ENCODE measurements around the gene VWA8. TPM values are rescaled to one million over a fixed set of nuclear protein-coding genes. Genes with fewer than 3 reads are reported as not detected.
"Not testable (repeated sequence)": the region's sequence is repeated elsewhere in the genome, so short reads cannot be mapped to it uniquely, and the experiment has no call there.

The VWA8 gene
- total RNA-seq, 1 experiment from 2014 or later = 7.3 TPM

DNA sequence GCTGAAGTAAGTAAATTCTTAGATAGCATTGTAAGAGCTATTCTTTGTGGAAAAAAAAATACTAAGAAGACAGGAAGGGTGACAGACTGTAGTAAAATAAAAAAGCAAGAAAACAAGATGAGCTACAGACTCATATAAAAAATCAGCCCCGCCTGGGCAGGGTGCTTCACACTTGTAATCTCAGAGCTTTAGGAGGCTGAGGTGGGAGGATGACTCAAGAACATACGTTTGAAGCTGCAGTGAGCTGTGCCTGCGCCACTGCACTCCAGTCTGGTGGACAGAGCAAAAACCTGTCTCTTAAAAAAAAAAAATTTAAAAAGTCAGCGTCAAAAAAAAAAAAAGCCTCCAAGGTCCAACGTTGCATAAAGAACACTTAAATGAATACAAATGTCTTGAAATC lies 102.1 kb downstream of the VWA8 start:
- DNase-seq (ENCODE audit: low read depth) = no peak

- peak; percentile 14 for DNase-seq (ENCODE audit: low read depth)
Observed at GRCh38 chr13:41854758-41855157, 106.2 kb downstream of the VWA8 start.

- DNase-seq (ENCODE audit: low read depth) = no peak
Observed at GRCh38 chr13:41851351-41851750, 109.6 kb downstream of the VWA8 start.

DNA sequence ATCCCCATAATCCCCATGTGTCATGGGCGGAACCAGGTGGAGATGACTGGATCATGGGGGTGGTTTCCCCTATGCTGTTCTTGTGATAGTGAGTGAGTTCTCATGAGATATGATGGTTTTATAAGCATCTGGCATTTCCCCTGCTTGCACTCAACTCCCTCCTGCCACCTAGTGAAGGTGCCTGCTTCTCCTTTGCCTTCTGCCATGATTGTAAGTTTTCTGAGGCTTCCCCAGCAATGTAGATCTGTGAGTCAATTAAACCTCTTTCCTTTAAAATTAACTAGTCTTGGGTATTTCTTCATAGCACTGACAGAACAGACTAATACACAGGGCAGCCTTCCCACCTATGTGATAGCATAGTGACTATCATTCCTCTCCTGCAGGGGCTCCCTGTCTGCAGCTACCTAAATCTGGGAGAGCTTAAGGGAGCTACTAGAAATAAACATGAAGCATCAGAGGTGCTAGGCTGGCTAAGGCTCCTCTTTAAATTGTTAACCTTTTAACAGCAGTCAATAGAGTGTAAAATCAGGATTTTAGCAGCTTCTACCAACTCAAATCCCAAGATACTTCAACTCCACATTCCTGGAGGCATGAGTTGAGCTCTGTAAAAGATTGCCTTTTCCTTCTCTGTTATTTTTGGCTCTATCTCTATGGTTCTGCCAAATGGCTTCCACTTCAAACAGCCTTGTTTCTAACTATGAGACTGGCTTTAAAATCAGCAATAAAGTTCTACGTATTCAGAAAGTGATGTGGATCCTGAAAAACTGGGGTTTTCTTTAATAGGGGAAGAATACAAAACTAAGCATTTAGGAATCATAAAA lies 112.3 kb downstream of the VWA8 start:
- no peak for DNase-seq (ENCODE audit: low read depth)

GRCh38 chr13:41847216-41847615 lies 113.7 kb downstream of the VWA8 start:
- DNase-seq (ENCODE audit: low read depth) = no peak

DNA sequence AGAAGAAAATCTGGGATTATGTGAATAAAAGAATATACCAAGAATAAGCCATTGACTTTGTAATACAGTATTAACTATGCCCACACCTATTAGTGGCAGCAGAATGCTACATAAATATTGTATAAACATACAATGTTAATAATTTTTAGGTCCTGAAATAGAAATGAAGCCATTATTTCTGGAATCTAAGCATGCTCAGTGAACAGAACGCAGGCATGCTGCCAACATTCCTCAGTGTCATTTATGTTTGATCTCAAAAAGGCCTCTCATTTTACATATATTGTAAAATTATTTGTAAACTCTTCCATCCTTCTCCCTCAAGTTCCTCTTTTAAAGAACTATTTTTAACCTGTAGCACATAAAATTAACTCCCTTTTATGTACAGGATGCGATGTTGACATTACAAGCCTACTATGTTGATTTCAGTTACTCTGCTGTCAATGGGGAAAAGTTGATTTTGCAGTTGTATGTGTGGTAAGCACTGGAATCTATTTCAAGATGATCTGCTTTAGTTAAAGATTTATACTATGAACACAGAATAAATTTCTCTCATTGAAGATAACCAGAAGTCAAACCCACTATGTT lies 118.8 kb downstream of the VWA8 start:
- no peak for DNase-seq (ENCODE audit: low read depth)

DNA sequence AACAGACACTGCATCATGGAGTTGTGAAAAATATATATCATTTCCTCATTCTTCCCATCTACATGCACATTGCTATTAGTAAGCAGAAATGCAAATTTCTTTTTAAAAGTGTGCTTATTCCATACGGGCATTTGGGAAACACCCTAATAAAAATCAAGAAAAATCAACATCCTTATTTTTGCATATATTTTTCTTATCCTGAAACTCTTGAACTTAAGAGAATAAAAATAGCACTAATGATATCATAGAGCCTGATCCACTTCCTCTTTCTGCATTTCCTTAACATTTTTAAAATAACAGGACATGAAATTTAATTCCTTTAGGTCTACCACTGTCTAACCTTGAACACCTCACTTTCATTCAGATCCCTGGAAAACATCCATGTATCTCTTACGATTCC lies 123.3 kb downstream of the VWA8 start:
- no peak for DNase-seq (ENCODE audit: low read depth)

DNA sequence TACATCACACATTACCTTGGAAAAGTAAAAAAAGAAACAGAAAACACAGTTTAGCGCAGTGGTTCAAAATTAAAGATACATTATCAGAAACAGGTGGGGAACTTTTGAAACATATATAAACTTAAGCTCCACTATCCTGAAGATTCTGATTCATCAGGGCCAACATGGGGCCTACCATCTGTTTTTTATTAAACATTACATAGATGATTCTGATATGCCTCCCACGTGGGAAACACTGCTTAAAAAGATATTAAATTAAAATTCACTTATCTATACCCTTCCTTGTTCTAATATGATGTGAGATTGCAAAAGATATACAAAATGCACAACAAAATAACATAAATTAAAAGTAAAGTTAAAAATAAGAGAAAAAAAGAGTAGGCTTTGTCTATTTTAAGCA lies 125.0 kb downstream of the VWA8 start:
- no peak for DNase-seq (ENCODE audit: low read depth)

- DNase-seq (ENCODE audit: low read depth) = not testable (repeated sequence)
Observed at GRCh38 chr13:41834697-41835096, 126.2 kb downstream of the VWA8 start.

DNA sequence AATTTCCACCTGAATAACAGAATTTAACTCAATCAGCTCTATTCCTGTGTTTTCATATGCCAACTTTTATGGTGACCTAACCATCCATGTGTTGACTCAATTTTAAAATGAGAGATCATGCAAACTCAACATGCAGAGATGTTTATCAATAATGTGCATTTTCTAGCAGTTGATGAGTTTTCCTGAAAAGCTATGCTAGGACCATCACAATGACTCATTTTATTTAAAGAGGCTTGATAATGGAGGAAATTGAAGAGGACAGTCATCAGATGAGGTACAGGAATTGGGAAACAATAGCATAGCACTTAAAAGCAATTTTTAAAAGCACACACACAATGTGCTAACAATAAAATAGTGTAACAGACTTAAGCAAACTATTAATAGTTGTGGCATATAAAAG lies 127.1 kb downstream of the VWA8 start:
- no peak for DNase-seq (ENCODE audit: low read depth)

GRCh38 chr13:41833201-41833600 lies 127.7 kb downstream of the VWA8 start:
- no peak for DNase-seq (ENCODE audit: low read depth)

- DNase-seq (ENCODE audit: low read depth) = peak; percentile 89
Observed at GRCh38 chr13:41827507-41828213, 133.2 kb downstream of the VWA8 start.

DNA sequence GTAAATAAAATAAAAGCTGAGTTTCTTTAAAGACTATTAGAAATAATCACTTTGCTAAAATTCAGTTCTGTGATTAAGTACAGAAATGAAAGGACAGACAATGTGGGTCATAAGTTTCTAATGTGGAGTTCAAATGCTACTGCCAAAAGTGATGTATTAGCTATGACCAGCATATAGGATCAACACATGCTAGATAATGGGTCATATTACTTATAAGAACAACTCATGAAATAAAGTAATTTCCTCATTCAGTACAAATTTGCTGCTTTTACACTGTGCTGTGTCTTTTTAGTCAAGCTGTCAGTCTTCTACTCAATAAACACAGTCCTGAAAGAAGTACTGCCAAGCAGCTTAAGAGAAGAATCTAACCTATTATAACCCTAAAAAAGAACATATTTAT lies 135.2 kb downstream of the VWA8 start:
- no peak for DNase-seq (ENCODE audit: low read depth)

GRCh38 chr13:41823476-41823875 lies 137.4 kb downstream of the VWA8 start:
- DNase-seq (ENCODE audit: low read depth) = no peak

DNA sequence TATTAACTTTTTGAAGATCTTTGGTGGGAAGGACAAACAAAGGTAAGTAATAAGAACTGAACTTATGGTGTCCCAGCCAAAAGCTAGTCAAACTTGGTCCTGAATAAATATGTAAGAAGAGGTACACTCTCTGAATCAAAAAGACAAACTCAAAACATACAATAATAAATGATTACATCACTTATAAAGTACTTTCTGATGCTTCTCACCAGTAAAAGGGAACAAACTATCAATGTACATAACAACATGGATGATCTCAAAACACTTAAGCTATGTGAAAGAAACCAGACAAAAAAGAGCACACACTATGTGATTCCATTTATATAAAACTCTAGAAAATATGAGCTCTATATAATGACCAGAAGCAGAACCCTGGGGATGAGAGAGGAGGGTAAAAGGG lies 138.3 kb downstream of the VWA8 start:
- no peak for DNase-seq (ENCODE audit: low read depth)

DNA sequence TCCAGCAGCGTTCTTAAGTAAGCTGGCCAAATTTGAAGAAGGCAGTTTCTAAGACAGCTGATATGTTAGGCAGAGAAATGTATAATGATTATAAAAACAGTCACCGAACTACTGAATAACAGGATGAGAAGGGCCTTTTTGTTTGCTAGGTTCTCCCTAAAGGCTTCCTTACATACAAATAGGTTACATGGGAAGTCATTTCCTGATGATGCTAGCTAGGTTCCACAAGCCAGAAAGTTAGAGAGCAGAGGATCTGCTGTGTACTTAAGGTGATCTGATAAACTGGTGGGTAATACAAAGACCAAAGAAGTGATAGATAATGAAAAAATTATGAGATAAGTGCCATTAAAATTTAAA lies 139.7 kb downstream of the VWA8 start:
- no peak for DNase-seq (ENCODE audit: low read depth)

- no peak for DNase-seq (ENCODE audit: low read depth)
Observed at GRCh38 chr13:41820581-41821237, 140.2 kb downstream of the VWA8 start.

DNA sequence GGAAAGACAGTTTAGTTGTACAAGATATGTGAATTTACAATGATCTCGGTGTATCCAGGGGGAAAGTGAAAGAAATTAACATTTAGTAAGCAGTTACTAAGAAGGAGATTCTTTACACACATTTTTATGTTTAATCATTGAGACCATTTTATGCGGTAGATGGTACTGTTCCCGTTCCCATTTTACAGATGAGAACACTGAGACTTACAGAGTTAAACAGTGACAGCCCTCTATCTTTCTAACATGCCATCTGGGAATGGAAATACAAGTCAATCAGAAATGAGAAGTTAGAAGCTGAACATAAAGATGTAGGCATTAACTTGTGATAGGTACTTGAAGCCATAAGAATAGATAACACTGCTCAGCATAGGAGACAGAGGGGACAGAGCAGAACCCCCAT lies 144.9 kb downstream of the VWA8 start:
- no peak for DNase-seq (ENCODE audit: low read depth)

DNA sequence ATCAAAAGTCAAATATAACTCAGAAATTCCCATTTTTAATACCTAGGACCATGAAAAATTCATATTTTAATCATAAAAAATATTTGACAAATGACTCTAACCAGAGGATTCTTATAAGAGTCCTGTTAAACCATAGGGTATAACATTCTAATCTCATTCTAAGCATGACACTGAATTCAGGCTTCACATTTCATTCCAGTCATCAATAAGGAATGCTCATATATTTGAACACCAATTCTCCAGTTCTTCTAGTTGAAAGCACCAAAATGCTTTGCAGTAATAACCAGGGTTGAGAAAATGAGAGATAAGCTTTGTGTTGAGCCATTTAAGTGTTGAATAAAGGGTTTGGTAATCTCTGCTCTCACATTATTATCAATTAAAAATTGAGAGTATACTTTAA lies 147.5 kb downstream of the VWA8 start:
- peak; percentile 8 for DNase-seq (ENCODE audit: low read depth)

DNA sequence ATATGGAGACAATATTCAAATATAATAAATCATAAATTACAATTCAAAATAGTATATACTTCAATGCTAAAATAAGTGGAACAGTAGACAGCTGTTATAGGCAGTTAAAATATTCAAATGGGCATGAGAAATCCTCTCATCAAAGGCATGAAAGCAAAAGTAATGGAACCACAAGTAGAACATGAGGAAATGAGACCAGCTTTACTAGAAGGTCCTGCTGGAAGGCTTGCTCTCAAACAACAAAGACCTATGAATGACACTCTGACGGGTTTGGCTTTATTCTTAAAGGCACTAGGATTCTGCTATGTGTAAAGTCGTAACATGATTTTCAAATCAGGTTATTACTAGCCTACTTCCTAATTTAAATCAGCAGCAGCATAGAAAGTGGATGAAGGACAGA lies 148.1 kb downstream of the VWA8 start:
- DNase-seq (ENCODE audit: low read depth) = no peak

DNA sequence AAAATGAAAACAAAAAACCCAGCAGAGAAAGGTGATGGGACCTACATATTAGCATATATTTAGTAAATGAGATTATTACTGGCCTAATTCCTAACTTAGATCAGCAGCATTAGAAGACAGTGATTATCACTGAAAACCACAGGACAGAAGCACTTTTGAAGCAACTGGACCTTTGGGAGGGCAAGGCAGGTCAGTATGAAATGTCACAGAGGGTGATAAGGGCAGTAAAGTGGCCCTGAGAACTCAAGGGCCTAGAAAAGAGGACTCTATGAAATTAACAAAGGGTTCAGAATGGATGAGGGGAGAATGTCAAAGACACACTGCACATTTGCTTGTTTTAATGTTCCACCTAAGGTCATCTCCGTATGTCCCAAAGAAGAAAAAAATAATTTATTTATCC lies 148.7 kb downstream of the VWA8 start:
- DNase-seq (ENCODE audit: low read depth) = no peak

DNA sequence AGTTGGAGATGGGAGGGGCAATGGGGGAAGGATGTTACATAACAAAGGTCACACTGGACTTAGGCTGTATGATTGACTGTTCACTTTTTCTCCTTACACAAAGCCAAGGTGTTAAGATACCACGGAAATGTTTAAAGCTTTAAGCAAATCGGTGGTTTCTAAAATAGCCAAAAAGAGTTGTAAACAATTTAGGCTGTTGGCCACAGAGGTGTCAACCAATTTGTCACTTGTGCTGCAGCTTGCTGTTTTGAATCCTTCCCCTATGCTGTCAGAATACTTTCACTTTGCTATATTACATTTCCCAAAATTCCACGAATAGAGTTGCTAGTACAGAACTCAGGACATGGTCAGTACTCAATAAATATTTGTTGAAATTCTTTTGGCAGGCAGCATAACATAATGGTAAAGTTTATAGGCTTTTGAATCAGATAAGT lies 149.3 kb downstream of the VWA8 start:
- no peak for DNase-seq (ENCODE audit: low read depth)

Data from HT1080 (cell line).